Measurements from ENCODE around the gene EVI2B.

GRCh38 chr17:31289790-31290189 is 24.1 kb downstream of the EVI2B start:
- TF ChIP-seq CTCF (conservative IDR thresholded peaks at IDR 0.05) (no peak), ZFX (IDR thresholded peaks at IDR 0.05) (no peak)

All from C4-2B (cell line).